ENCODE measurements around the gene MRTFA. TPM values are rescaled to one million over a fixed set of nuclear protein-coding genes. Genes with fewer than 3 reads are reported as not detected.

The MRTFA gene
- total RNA-seq, 2 donors from 2014 or later: 71.0 to 104 TPM

- Histone ChIP-seq H3K27ac (no peak overlapping the region), H3K4me1 (replicated peaks) (no peaks in the 10 kb centered on the region)
- WGBS: 87% methylated on average over 6 of the region's 6 CpGs
Measured at GRCh38 chr22:40479126-40479800, 157.3 kb downstream of the MRTFA start.

DNA sequence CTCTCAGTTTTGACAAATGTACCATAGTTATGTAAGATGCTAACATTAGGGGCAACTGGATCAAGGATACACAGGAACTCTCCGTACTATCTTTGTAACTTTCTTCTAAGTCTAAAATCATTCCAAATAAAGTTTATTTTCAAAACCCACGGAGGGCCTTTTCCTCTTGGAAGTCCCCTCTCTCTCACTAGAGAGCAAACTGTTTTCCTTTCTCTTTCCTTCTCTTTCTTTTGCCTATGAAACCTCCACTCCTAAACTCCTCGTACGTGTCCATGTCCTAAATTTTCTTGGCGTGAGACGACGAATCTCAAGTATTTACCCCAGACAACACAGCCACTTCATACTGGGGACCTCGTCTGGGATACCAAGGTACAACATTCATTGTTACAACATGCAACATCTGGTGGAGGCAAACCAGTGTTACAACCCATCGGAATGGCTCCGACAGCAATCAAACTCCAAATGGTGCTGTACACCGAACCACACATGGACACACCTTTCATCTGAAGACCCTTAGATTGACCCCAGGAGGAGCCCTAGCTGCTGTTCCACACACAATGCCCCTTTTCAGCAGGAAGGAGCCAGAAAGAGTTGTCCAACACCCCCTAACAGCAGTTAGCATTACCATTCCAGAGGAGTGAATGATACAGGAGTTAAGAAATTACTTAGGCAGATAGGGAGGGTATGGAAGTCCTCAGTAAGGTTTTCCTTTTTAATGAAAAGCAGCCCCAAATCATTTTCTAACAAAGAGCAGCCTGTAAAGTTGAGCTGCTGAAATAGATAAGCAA, 158.0 kb downstream of the MRTFA start:
- no peaks in the 10 kb centered on the region for H3K9me3 ChIP-seq
- no peaks in the 10 kb centered on the region for H3K36me3 ChIP-seq
- H3K4me3 ChIP-seq: no peak overlapping the region
- WGBS: 78% methylated on average over 11 of the region's 11 CpGs
- no peaks in the 10 kb centered on the region for H3K27me3 ChIP-seq (replicated peaks; ENCODE audit: insufficient read depth)
- no peaks in the 10 kb centered on the region for H3K4me1 ChIP-seq (replicated peaks)
- intact Hi-C loops (cut with DNase I): no loop called here
- no peak for DNase-seq (ENCODE audit: low spot score)
- TF ChIP-seq POLR2AphosphoS5 (IDR thresholded peaks at IDR 0.05) (no peak), CTCF (IDR thresholded peaks at IDR 0.05) (no peak), POLR2A (IDR thresholded peaks at IDR 0.05) (no peak)
- H3K27ac ChIP-seq: no peak overlapping the region

More at GRCh38 chr22:40479126-40479800, 157.3 kb downstream of the MRTFA start:
- no peaks in the 10 kb centered on the region for H3K36me3 ChIP-seq
- TF ChIP-seq POLR2A (IDR thresholded peaks at IDR 0.05) (no peak), POLR2AphosphoS5 (IDR thresholded peaks at IDR 0.05) (no peak), CTCF (IDR thresholded peaks at IDR 0.05) (no peak)
- no peak for DNase-seq (ENCODE audit: low spot score)
- H3K27me3 ChIP-seq (replicated peaks; ENCODE audit: insufficient read depth): no peaks in the 10 kb centered on the region
- no peaks in the 10 kb centered on the region for H3K9me3 ChIP-seq
- H3K4me3 ChIP-seq: no peak overlapping the region
- intact Hi-C loops (cut with DNase I): no loop called here

- H3K9me3 ChIP-seq: no peaks in the 10 kb centered on the region
- 37% methylated on average over 5 of the region's 5 CpGs for WGBS
- no peak overlapping the region for H3K4me3 ChIP-seq
- TF ChIP-seq POLR2A (IDR thresholded peaks at IDR 0.05): no peak
- TF ChIP-seq CTCF (IDR thresholded peaks at IDR 0.05): no peak
- TF ChIP-seq POLR2AphosphoS5 (IDR thresholded peaks at IDR 0.05): no peak
- H3K27me3 ChIP-seq (replicated peaks; ENCODE audit: insufficient read depth): no peaks in the 10 kb centered on the region
- no peak for DNase-seq (ENCODE audit: low spot score)
- no peak overlapping the region for H3K27ac ChIP-seq
- intact Hi-C loops (cut with DNase I): no loop called here
- H3K36me3 ChIP-seq: no peaks in the 10 kb centered on the region
- no peaks in the 10 kb centered on the region for H3K4me1 ChIP-seq (replicated peaks)
Measured at GRCh38 chr22:40477683-40478337, 158.7 kb downstream of the MRTFA start.

GRCh38 chr22:40476341-40476740, 160.2 kb downstream of the MRTFA start:
- no peak overlapping the region for H3K27ac ChIP-seq
- no peaks in the 10 kb centered on the region for H3K9me3 ChIP-seq
- 86% methylated on average over 4 of the region's 4 CpGs for WGBS
- intact Hi-C loops (cut with DNase I): no loop called here
- TF ChIP-seq POLR2A (IDR thresholded peaks at IDR 0.05) (no peak), POLR2AphosphoS5 (IDR thresholded peaks at IDR 0.05) (no peak), CTCF (IDR thresholded peaks at IDR 0.05) (no peak)
- no peak overlapping the region for H3K4me3 ChIP-seq
- no peak for DNase-seq (ENCODE audit: low spot score)
- no peaks in the 10 kb centered on the region for H3K36me3 ChIP-seq
- H3K4me1 ChIP-seq (replicated peaks): no peaks in the 10 kb centered on the region
- no peaks in the 10 kb centered on the region for H3K27me3 ChIP-seq (replicated peaks; ENCODE audit: insufficient read depth)

All from prostate gland (tissue), 2 donors.